ENCODE results near the gene TNFSF13.

TNFSF13 gene

DNA sequence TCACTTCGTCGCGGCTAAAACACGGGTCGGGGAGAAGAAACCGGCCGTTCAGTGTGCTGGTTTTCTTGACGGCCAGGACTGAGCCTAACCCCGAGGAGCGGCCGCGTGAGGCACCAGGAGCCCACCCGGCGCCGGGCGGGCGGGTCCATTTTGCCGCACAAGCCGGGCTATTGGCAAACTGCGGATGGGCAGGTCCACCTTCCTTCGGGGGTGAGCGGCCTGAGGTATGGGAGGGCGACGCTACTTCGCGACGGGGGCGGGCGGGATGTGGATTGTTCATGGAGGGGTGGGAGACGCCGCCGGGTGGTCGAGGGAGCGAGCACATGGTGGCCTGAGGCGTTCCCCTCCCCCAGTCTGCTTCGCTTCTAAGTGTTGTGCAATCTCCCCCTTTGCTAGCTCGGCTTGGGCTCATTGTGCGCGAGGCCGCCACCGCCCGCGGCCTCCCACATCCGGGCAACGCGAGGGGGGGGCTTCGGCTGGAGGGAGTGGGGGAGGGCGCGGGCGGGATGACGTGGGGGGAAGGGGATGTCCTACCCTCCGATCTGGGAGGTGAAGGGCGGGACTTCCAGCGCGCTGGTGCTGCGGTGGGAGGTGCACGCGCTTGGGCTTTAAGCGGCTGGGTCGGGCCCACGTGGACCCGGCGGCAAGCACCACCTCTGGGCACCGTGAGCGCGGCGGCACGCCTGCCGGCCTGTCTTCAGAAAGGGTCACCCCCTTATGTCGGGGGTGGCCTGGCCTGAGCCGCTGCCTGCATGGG, 15.0 kb downstream of the TNFSF13 start:
- H3K4me3 ChIP-seq: peak overlapping the region; percentile 100
- peak overlapping the region; percentile 98 for H3K4me2 ChIP-seq
- H3K27ac ChIP-seq: peak overlapping the region; percentile 100
- peak; percentile 98 for TF ChIP-seq Cebpa-rat (IDR thresholded peaks at IDR 0.05)
- peaks cover 57% of the 10 kb centered on the region for H4K20me1 ChIP-seq
- H3K9ac ChIP-seq: peak overlapping the region; percentile 100
- H3K4me1 ChIP-seq: peaks cover 52% of the 10 kb centered on the region
- H3K27me3 ChIP-seq: no peaks in the 10 kb centered on the region
- peaks cover 78% of the 10 kb centered on the region for H3K36me3 ChIP-seq
- no peaks in the 10 kb centered on the region for H3K9me3 ChIP-seq

GRCh38 chr17:7574176-7574953, 15.8 kb downstream of the TNFSF13 start:
- Histone ChIP-seq H3K9me3 (no peaks in the 10 kb centered on the region), H3K4me2 (peak overlapping the region; percentile 98), H3K9ac (peak overlapping the region; percentile 100), H3K4me3 (peak overlapping the region; percentile 100), H3K36me3 (peaks cover 77% of the 10 kb centered on the region), H3K27me3 (no peaks in the 10 kb centered on the region), H3K4me1 (peaks cover 61% of the 10 kb centered on the region), H4K20me1 (peaks cover 66% of the 10 kb centered on the region), H3K27ac (peak overlapping the region; percentile 100)
- no peak for TF ChIP-seq Cebpa-rat (IDR thresholded peaks at IDR 0.05)

DNA sequence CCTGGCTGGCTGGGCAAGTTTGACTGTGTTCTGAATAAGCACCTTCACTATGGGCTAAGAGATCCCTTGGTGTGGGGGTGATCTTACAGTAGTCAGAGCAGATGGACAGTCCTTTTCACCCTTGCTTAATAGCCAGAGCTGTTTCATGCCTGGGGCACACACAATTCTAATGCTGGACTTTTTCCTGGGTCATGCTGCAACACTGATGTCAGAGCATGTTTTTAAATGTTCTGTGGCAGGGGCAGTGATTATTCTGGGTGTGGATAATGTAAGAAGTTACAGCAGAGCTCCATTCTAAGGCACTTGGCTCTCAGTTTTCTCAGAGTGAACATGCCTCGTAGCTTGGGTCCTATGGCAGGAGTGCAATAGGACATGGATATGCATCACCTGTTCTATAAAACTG, 16.9 kb downstream of the TNFSF13 start:
- H3K27ac ChIP-seq: no peak overlapping the region; the same call in 1 of the 2 replicates
- TF ChIP-seq Cebpa-rat (IDR thresholded peaks at IDR 0.05): no peak
- peak overlapping the region; percentile 98 for H3K4me2 ChIP-seq
- H4K20me1 ChIP-seq: peaks cover 77% of the 10 kb centered on the region
- H3K9ac ChIP-seq: peak overlapping the region; percentile 100
- H3K4me1 ChIP-seq: peaks cover 72% of the 10 kb centered on the region
- no peaks in the 10 kb centered on the region for H3K27me3 ChIP-seq
- H3K36me3 ChIP-seq: peaks cover 73% of the 10 kb centered on the region
- H3K9me3 ChIP-seq: no peaks in the 10 kb centered on the region
- H3K4me3 ChIP-seq: peak overlapping the region; percentile 100; the same call in 1 of the 2 replicates

DNA sequence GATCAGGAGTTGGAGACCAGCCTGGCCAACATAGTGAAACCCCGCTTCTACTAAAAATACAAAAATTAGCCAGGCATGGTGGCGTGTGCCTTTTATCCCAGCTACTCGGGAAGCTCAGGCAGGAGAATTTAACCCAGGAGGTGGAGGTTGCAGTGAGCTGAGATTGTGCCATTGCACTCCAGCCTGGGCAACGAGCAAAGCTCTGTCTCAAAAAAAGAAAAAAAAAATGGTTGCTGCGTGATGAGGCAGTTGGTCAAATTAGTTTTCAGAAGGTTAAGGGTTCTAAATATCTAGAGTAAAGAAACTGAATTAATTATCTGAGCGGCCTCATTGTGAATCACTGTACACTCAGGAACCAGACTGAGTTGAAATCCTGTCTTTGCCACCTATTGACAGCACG, 17.4 kb downstream of the TNFSF13 start:
- H4K20me1 ChIP-seq: peaks cover 77% of the 10 kb centered on the region
- H3K4me1 ChIP-seq: peaks cover 77% of the 10 kb centered on the region
- H3K9me3 ChIP-seq: no peaks in the 10 kb centered on the region
- H3K27ac ChIP-seq: no peak overlapping the region; the same call in 1 of the 2 replicates
- no peak for TF ChIP-seq Cebpa-rat (IDR thresholded peaks at IDR 0.05)
- peak overlapping the region; percentile 100 for H3K9ac ChIP-seq
- H3K36me3 ChIP-seq: peaks cover 73% of the 10 kb centered on the region
- H3K4me3 ChIP-seq: 0 out of 2 replicates have a peak overlapping the region, but pooled peaks have one; percentile 100
- H3K4me2 ChIP-seq: peak overlapping the region; percentile 98
- H3K27me3 ChIP-seq: no peaks in the 10 kb centered on the region

DNA sequence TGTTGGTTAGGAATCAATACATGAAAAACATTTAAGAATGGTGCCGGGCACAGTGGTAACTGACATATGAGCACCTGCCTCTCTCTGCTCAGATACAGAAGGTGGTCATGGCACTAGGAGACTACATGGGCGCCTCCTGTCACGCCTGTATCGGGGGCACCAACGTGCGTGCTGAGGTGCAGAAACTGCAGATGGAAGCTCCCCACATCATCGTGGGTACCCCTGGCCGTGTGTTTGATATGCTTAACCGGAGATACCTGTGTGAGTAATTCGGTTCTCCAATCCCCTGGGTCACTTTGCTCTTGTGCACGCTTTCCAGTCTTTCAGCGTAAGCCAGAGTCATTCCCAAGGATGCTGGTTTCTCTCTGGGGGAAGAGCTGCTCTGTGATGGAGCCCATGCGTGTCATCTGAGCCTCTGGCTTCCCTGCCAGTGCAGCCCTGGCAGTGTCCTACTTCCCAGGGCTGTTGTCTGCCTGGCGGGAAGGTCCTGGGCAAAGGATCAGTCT, 17.9 kb downstream of the TNFSF13 start:
- Histone ChIP-seq H3K4me3 (no peak overlapping the region), H3K4me2 (peak overlapping the region; percentile 98), H3K4me1 (peaks cover 78% of the 10 kb centered on the region)

GRCh38 chr17:7577327-7578199, 19.0 kb downstream of the TNFSF13 start:
- Histone ChIP-seq H3K4me1 (peaks cover 87% of the 10 kb centered on the region), H3K4me3 (no peak overlapping the region), H3K9me3 (no peaks in the 10 kb centered on the region), H3K9ac (peak overlapping the region; percentile 13; the same call in 1 of the 2 replicates), H3K36me3 (peaks cover 68% of the 10 kb centered on the region), H3K27ac (no peak overlapping the region), H3K27me3 (no peaks in the 10 kb centered on the region), H3K4me2 (peak overlapping the region; percentile 98), H4K20me1 (peaks cover 77% of the 10 kb centered on the region)
- TF ChIP-seq Cebpa-rat (IDR thresholded peaks at IDR 0.05): no peak

More for the DNA sequence above, 17.9 kb downstream of the TNFSF13 start:
- H4K20me1 ChIP-seq: peaks cover 77% of the 10 kb centered on the region
- no peak for TF ChIP-seq Cebpa-rat (IDR thresholded peaks at IDR 0.05)
- peak overlapping the region; percentile 13; the same call in 1 of the 2 replicates for H3K9ac ChIP-seq
- H3K27ac ChIP-seq: no peak overlapping the region
- H3K27me3 ChIP-seq: no peaks in the 10 kb centered on the region
- H3K9me3 ChIP-seq: no peaks in the 10 kb centered on the region
- peaks cover 68% of the 10 kb centered on the region for H3K36me3 ChIP-seq

DNA sequence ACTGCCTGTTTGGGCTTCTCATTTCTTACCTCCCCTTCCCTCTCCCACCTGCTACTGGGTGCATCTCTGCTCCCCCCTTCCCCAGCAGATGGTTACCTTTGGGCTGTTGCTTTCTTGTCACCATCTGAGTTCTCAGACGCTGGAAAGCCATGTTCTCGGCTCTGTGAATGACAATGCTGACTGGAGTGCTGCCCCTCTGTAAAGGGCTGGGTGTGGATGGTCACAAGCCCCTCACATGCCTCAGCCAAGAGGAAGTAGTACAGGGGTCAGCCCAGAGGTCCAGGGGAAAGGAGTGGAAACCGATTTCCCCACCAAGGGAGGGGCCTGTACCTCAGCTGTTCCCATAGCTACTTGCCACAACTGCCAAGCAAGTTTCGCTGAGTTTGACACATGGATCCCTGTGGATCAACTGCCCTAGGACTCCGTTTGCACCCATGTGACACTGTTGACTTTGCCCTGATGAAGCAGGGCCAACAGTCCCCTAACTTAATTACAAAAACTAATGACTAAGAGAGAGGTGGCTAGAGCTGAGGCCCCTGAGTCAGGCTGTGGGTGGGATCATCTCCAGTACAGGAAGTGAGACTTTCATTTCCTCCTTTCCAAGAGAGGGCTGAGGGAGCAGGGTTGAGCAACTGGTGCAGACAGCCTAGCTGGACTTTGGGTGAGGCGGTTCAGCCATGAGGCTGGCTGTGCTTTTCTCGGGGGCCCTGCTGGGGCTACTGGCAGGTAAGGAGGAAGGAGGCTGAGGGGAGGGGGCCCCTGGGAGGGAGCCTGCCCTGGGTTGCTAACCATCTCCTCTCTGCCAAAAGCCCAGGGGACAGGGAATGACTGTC, 20.7 kb downstream of the TNFSF13 start, which contains the start of gene CD68:
Gene CD68, plus strand, starts transcription at position 638 of the 833 bp plus-strand sequence. Its CDS starts 40 bp downstream, at position 678.
- Histone ChIP-seq H3K4me1 (peaks cover 93% of the 10 kb centered on the region), H3K27me3 (no peaks in the 10 kb centered on the region), H4K20me1 (peaks cover 63% of the 10 kb centered on the region), H3K27ac (peak within 1 kb of the TSS; percentile 96), H3K9ac (peak within 1 kb of the TSS; percentile 95), H3K4me3 (no peak within 1 kb of the TSS), H3K4me2 (peak within 1 kb of the TSS; percentile 98), H3K9me3 (no peaks in the 10 kb centered on the region), H3K36me3 (peaks cover 63% of the 10 kb centered on the region)
- TF ChIP-seq Cebpa-rat (IDR thresholded peaks at IDR 0.05): peak; percentile 76

DNA sequence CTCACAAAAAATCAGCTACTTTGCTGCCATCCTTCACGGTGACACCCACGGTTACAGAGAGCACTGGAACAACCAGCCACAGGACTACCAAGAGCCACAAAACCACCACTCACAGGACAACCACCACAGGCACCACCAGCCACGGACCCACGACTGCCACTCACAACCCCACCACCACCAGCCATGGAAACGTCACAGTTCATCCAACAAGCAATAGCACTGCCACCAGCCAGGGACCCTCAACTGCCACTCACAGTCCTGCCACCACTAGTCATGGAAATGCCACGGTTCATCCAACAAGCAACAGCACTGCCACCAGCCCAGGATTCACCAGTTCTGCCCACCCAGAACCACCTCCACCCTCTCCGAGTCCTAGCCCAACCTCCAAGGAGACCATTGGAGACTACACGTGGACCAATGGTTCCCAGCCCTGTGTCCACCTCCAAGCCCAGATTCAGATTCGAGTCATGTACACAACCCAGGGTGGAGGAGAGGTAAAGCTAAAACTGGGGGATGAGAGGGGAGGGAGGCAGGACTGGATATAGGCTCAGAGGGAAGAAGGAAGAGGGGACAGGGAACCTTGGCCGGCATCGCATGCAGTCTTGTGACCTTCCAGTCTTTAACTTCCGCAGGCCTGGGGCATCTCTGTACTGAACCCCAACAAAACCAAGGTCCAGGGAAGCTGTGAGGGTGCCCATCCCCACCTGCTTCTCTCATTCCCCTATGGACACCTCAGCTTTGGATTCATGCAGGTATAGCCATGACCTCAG, 21.5 kb downstream of the TNFSF13 start:
- H3K27ac ChIP-seq: peak overlapping the region; percentile 96
- H3K36me3 ChIP-seq: peaks cover 55% of the 10 kb centered on the region
- peaks cover 93% of the 10 kb centered on the region for H3K4me1 ChIP-seq
- no peaks in the 10 kb centered on the region for H3K27me3 ChIP-seq
- H3K9me3 ChIP-seq: no peaks in the 10 kb centered on the region
- H3K9ac ChIP-seq: peak overlapping the region; percentile 95
- H4K20me1 ChIP-seq: peaks cover 55% of the 10 kb centered on the region
- H3K4me3 ChIP-seq: no peak overlapping the region
- H3K4me2 ChIP-seq: peak overlapping the region; percentile 98
- TF ChIP-seq Cebpa-rat (IDR thresholded peaks at IDR 0.05): no peak

Measured in BLaER1 (cell line).